PFSK-1 (cell line): Measurements from ENCODE around the gene RPRML.

Experiments used
- POLR2AphosphoS5 ChIP-seq: IDR thresholded peaks from 2 replicates; pipeline ENCODE4 v1.6.1; 2012; ENCODE audit warnings: low read depth, mild to moderate bottlenecking, control low read depth, low read length, moderate library complexity
- SIN3A ChIP-seq: IDR thresholded peaks from 2 replicates; pipeline ENCODE4 v1.6.1; 2012; ENCODE audit warnings: mild to moderate bottlenecking, low read length, moderate library complexity, borderline replicate concordance; ENCODE audit not compliant: insufficient read depth
- TAF1 ChIP-seq: IDR thresholded peaks from 2 replicates; pipeline ENCODE4 v1.6.1; 2012; ENCODE audit warnings: low read length, control low read depth, borderline replicate concordance; ENCODE audit not compliant: insufficient read depth
- TF ChIP-seq, protein P1 (sequence below), 2 experiments: IDR thresholded peaks; 2 replicates each; pipeline versions ENCODE4 v1.6.1 to v1.8.0; 2011 to 2012; ENCODE audit warnings: low read depth in 2 of 2, low read length in 2 of 2, control low read depth in 1 of 2, inconsistent platforms in 1 of 2, mild to moderate bottlenecking in 1 of 2, moderate library complexity in 1 of 2; ENCODE audit not compliant: insufficient read depth in 1 of 2

- TF ChIP-seq POLR2AphosphoS5 (no peak), SIN3A (no peak), TAF1 (no peak)
- TF ChIP-seq, protein P1, sequence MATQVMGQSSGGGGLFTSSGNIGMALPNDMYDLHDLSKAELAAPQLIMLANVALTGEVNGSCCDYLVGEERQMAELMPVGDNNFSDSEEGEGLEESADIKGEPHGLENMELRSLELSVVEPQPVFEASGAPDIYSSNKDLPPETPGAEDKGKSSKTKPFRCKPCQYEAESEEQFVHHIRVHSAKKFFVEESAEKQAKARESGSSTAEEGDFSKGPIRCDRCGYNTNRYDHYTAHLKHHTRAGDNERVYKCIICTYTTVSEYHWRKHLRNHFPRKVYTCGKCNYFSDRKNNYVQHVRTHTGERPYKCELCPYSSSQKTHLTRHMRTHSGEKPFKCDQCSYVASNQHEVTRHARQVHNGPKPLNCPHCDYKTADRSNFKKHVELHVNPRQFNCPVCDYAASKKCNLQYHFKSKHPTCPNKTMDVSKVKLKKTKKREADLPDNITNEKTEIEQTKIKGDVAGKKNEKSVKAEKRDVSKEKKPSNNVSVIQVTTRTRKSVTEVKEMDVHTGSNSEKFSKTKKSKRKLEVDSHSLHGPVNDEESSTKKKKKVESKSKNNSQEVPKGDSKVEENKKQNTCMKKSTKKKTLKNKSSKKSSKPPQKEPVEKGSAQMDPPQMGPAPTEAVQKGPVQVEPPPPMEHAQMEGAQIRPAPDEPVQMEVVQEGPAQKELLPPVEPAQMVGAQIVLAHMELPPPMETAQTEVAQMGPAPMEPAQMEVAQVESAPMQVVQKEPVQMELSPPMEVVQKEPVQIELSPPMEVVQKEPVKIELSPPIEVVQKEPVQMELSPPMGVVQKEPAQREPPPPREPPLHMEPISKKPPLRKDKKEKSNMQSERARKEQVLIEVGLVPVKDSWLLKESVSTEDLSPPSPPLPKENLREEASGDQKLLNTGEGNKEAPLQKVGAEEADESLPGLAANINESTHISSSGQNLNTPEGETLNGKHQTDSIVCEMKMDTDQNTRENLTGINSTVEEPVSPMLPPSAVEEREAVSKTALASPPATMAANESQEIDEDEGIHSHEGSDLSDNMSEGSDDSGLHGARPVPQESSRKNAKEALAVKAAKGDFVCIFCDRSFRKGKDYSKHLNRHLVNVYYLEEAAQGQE (IDR thresholded peaks at IDR 0.05; ENCODE audit: insufficient read depth in 1 of 2, low read depth in 2 of 2, low read length in 2 of 2): no peak
Observed at GRCh38 chr17:46989637-46990431, 10.8 kb upstream of the RPRML start.
